Neural crest cell (in vitro differentiated cells): ENCODE results near the gene CBX4. TPM values are rescaled to one million over a fixed set of nuclear protein-coding genes. Genes with fewer than 3 reads are reported as not detected.
A peak's percentile ranks its signal among the peaks of the same experiment; 100 is the strongest.

Experiments
- DNase-seq: peaks from one replicate; pipeline ENCODE4 v3.0.0; 2021; ENCODE audit warnings: low read depth, mixed read lengths, low spot score
- H3K27ac Mint-ChIP-seq: one replicate; pipeline ENCODE4 v1.8.0; 2021; ENCODE audit warnings: mild to moderate bottlenecking, mixed read lengths; ENCODE audit not compliant: unreplicated experiment
- H3K27me3 Mint-ChIP-seq: 2 replicates; pipeline ENCODE4 v1.8.0; 2021; ENCODE audit warnings: low read depth, mild to moderate bottlenecking, mixed read lengths
- H3K36me3 Mint-ChIP-seq: 2 replicates; pipeline ENCODE4 v1.8.0; 2021; ENCODE audit warnings: low read depth, mild to moderate bottlenecking, mixed read lengths
- H3K4me1 Mint-ChIP-seq: 2 replicates; pipeline ENCODE4 v1.8.0; 2021; ENCODE audit warnings: mixed read lengths
- H3K4me3 Mint-ChIP-seq: one replicate; pipeline ENCODE4 v1.8.0; 2021; ENCODE audit warnings: mild to moderate bottlenecking, mixed read lengths
- H3K9me3 Mint-ChIP-seq: 2 replicates; pipeline ENCODE4 v1.8.0; 2021; ENCODE audit warnings: mixed read lengths
- total RNA-seq: library from RNA; stranded (reverse); gene quantifications from 2 replicates; pipeline ENCODE4 v1.2.1, GENCODE V29; 2021
- TF ChIP-seq, protein P1 (sequence below): fragments of 200-600 bp; sonication (generic); conservative IDR thresholded peaks from 2 replicates; pipeline ENCODE4 v1.5.0; 2021; ENCODE audit warnings: antibody characterized with exemption, mild to moderate bottlenecking

CBX4 gene
- total RNA-seq, 1 donor from 2014 or later = 21.0 TPM

DNA sequence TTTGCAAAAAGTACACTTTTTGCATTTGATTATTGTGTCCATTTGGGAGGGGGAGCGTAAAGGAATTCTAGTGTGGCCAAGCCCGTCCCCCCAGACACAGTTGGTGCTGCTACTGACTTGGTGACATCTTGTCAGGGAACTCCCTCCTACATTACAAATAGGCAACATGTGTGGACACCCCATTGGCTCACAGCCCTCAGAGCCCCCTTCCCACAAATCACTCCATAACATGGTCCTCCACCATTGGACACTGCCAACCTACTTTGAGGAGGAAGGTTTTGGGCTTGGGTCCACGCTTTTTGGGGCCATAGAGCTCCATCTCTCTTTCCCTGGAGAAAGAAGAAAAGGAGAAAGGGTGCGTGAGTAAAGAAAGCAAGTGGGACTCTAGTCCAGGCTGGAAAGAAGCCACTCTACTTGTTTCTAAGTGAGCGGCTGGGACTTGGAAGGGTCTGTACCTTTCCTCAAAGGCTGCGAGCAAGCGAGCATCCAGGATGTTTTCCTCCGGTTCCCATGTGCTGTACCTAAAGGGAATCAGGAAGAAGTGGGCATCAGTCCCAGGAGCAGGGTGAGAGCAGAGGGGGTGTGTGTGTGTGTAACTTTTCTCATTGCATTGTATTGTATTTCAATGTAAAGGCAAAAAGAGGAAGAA lies 43.3 kb downstream of the CBX4 start:
- Mint-ChIP-seq H3K4me1 (peaks cover 45% of the 10 kb centered on the region), H3K27me3 (peaks cover 85% of the 10 kb centered on the region), H3K4me3 (peak overlapping the region; percentile 95), H3K36me3 (peaks cover 5% of the 10 kb centered on the region), H3K27ac (no peak overlapping the region), H3K9me3 (no peaks in the 10 kb centered on the region)
- DNase-seq = no peak
- TF ChIP-seq, protein P1, sequence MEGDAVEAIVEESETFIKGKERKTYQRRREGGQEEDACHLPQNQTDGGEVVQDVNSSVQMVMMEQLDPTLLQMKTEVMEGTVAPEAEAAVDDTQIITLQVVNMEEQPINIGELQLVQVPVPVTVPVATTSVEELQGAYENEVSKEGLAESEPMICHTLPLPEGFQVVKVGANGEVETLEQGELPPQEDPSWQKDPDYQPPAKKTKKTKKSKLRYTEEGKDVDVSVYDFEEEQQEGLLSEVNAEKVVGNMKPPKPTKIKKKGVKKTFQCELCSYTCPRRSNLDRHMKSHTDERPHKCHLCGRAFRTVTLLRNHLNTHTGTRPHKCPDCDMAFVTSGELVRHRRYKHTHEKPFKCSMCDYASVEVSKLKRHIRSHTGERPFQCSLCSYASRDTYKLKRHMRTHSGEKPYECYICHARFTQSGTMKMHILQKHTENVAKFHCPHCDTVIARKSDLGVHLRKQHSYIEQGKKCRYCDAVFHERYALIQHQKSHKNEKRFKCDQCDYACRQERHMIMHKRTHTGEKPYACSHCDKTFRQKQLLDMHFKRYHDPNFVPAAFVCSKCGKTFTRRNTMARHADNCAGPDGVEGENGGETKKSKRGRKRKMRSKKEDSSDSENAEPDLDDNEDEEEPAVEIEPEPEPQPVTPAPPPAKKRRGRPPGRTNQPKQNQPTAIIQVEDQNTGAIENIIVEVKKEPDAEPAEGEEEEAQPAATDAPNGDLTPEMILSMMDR = no peak

DNA sequence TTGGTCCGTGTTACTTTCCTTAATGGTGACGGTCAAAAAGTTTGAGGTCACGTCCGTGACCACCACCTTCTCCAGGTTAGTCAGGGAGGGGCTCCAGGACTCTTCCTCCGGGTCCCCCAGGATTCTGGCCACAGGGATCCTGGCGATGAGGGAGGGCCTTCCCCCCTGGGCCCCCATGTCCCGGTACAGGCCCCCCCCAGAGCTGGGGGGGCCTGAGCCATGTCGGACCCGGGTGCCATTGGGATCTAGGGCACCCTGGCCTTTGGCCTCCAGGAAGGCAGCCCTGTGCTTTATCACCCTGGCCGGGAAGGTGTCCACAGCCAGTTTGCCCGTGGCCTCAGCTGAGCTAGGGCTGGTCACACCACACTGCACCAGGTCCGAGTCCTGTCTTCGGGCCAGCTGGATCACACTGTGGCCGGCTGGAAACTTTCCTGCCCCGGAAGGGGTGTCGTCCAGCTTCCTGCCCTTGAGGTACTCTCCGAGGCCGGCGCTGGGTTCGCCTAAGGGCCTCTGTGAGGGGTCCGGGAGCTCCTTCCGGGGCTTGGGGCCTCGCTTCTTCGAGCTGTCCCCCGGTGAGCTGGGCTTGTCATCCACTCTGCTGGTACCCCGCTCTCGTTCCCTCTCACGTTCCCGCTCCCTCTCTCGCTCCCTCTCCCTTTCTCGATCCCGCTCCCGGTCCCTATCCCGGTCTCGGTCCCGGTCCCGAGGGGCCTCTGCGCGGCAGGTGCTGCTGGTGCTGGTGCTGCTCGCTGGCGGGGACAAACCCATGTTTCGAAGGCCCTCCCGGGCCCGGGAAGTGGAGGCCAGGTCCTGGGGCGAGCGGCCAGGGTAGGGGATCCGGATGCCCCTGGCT lies 44.4 kb downstream of the CBX4 start:
- Mint-ChIP-seq H3K36me3 (peaks cover 3% of the 10 kb centered on the region), H3K4me3 (peak overlapping the region; percentile 31)

DNA sequence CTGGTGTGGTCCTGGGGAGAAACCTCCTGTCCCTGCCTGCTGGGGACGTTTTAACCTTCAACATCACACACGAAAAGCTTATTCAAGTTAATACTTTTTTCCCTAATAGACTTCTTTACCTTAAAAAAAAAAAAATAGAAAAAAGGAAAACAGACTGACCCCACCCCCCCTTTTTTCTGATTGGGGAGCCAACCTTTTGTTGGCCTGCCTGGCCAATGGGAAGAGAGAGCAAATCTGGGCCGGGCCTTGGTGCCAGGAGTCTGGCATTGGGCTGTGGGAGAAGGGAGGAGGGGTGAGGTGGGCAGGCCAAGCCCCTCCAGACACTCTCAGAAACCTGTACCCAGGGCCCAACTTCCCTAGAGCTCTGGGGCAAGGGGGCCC lies 45.3 kb downstream of the CBX4 start:
- TF ChIP-seq, protein P1 = no peak

More for the DNA sequence above, 44.4 kb downstream of the CBX4 start:
- peaks cover 38% of the 10 kb centered on the region for H3K4me1 Mint-ChIP-seq
- H3K27ac Mint-ChIP-seq = no peak overlapping the region
- DNase-seq = no peak
- H3K27me3 Mint-ChIP-seq = peaks cover 85% of the 10 kb centered on the region
- no peaks in the 10 kb centered on the region for H3K9me3 Mint-ChIP-seq
- TF ChIP-seq, protein P1 = no peak

DNA sequence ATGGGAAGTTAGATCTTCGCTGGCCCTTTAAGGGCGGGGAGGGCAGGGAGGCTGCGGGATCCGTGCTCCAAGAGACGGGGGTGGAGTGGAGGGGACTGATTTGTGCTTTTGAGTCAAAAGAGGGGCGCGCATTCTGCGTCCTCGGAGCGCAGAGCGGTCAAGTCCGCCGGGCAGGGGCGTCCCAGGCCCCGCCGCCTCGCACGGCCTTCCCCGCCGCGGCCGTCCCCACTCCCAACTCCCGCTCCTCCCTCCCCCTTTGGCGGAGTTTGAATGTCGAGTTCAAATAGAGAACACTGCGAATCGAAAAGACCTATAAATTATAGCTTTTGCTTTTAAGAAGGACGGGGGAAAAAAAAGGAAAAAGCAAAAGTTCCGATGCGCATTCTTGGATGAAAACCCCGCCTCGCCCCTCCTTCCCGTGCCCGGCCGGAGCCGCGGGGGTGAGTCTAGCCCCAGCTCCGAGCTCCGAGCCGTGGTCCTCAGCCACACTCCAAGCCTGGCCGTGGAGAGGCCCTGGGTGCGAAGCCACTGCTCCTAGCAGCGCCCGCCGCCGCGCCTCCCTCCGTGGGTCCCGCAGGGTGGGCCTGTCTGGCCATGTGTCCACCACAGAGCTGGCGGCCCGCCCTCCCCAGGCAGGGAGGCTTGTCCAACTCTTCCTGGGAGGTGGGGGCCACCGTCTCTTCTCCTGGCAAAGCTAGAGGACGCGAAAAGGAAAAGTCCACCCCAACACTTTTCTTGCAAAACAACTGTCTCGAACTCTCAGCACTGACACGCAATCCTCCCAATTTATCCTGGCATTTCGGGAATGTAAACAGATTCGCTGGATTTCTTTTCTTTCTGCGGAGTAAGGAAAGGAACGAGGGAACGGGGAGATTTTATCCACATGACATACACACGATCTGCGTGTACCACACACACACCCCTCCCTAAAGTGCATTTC lies 46.0 kb downstream of the CBX4 start:
- H3K4me3 Mint-ChIP-seq = peak overlapping the region; percentile 69
- H3K9me3 Mint-ChIP-seq = no peaks in the 10 kb centered on the region
- peaks cover 3% of the 10 kb centered on the region for H3K36me3 Mint-ChIP-seq
- no peak overlapping the region for H3K27ac Mint-ChIP-seq
- TF ChIP-seq, protein P1 = no peak
- no peak for DNase-seq
- peaks cover 82% of the 10 kb centered on the region for H3K27me3 Mint-ChIP-seq
- H3K4me1 Mint-ChIP-seq = peaks cover 37% of the 10 kb centered on the region

More for the DNA sequence above, 45.3 kb downstream of the CBX4 start:
- Mint-ChIP-seq H3K9me3 (no peaks in the 10 kb centered on the region), H3K4me3 (peak overlapping the region; percentile 69), H3K36me3 (peaks cover 3% of the 10 kb centered on the region), H3K27me3 (peaks cover 82% of the 10 kb centered on the region), H3K4me1 (peaks cover 37% of the 10 kb centered on the region), H3K27ac (no peak overlapping the region)
- no peak for DNase-seq

DNA sequence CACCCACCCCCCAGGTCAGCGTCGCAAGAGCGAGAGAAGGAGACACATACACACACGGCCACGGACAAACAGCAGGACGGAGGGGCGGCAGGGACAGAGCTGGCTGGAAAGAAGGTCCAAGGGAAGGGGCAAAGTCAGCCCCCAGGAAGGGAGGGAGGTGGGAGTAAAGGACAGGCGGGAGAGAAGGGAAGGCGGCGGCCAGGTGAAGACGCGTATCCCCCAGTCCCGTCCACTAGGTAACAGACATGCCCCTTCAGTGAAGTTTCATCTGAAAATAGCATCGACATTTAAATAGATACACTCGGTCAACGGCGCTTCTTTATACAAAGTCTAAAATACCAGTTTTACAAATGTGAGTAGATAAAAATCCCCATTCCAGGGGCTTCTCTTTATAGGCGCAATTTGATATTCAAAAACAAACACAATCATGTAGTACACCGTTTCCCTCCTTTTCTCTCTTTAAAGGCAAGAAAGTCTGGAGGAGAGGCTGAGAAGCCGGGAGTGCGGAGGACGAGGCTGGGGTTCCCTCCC lies 46.8 kb downstream of the CBX4 start:
- H3K27me3 Mint-ChIP-seq = peaks cover 85% of the 10 kb centered on the region
- peaks cover 3% of the 10 kb centered on the region for H3K36me3 Mint-ChIP-seq
- no peak overlapping the region for H3K27ac Mint-ChIP-seq
- H3K4me1 Mint-ChIP-seq = peaks cover 41% of the 10 kb centered on the region
- TF ChIP-seq, protein P1 = no peak
- H3K9me3 Mint-ChIP-seq = no peaks in the 10 kb centered on the region
- H3K4me3 Mint-ChIP-seq = peak overlapping the region; percentile 84
- DNase-seq = no peak
